ENCODE measurements around the gene KLK6.
A peak's percentile ranks its signal among the peaks of the same experiment; 100 is the strongest.

The KLK6 gene

DNA sequence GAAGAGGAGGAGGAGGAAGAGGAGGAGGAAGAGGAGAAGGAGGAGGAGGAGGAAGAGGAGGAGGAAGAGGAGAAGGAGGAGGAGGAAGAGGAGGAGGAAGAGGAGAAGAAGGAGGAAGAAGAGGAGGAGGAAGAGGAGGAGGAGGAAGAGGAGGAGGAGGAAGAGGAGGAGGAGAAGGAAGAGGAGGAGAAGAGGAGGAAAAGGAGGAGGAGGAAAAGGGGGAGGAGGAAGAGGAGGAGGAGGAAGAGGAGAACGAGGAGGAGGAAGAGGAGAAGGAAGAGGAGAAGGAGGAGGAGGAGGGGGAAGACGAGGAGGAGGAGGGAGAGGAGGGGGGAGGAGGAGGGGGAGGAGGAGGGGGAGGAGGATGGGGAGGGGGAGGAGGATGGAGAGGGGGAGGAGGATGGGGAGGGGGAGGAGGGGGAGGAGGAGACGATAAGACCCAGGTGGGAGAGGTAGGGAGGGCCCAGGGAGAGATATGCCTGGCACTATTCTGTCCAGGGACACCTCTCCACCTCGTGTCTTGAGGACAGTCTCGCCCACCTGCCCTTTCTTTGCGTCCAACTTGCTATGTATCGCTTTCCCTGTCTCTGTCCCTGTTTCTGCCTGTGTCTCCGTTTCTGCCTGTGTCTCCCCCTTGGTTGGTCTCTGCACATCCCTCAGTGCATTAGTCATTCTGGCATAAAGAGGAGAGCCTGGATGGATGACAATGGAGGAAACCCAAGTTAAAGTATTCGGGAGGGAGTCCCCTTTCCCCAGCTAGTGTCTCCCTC, 9.5 kb downstream of the KLK6 start:
- DNase-seq (ENCODE audit: low read depth in 2 of 2, low spot score in 1 of 2), result no peak

- DNase-seq (ENCODE audit: low read depth in 2 of 2, low spot score in 1 of 2), result no peak
These were observed 11.8 kb downstream of the KLK6 start for GRCh38 chr19:50957587-50957986.

- no peak for DNase-seq (ENCODE audit: low read depth in 2 of 2, low spot score in 1 of 2)
These were observed 16.5 kb downstream of the KLK6 start, which contains the start of gene KLK5 for GRCh38 chr19:50952910-50953309. TSS of gene KLK5 (minus strand) at chr19:50953038. CDS start at chr19:50952657, 381 bp downstream.

DNA sequence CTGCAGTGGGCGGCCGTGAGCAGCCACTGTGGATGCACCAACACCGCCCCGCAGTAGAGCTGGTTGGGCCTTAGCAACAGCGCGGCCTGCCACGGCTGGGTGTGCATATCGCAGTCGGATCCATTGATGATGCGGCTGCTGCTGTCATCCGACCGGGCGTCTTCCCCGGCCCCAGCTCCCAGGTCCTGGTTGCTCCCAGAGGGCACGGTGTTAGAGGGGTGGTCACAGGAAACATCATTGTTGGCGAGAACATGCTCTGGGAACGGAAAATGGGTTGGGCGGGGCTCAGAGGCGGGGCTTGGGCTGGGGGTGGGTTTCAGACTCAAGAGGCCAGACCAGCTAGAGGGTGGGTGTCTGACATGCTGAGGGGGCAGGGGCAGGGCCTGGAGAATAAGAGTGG, 19.5 kb downstream of the KLK6 start:
- no peak for DNase-seq (ENCODE audit: low read depth in 2 of 2, low spot score in 1 of 2)

DNA sequence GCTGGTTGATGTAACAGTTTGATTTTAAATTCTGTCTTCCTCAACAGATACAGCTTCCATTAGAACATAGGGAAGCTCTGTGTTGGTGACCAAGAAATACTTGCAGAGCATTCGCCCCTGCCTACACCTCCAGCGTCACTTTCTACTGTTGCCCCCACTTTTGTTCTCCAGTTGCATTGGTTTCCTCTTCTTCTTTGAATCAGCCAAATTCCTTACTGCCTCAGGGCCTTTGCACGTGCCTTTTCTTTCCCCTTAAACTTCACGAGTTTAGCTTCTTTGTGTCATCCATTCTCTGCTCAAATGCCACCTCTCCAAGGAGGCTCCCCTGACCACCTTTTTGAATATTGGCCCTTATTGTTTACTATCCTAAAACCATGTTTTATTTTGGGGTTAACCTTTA, 22.3 kb downstream of the KLK6 start:
- no peak for DNase-seq (ENCODE audit: low read depth in 2 of 2, low spot score in 1 of 2)

GRCh38 chr19:50944795-50945194, 24.6 kb downstream of the KLK6 start:
- no peak for DNase-seq (ENCODE audit: low read depth in 2 of 2, low spot score in 1 of 2)

DNA sequence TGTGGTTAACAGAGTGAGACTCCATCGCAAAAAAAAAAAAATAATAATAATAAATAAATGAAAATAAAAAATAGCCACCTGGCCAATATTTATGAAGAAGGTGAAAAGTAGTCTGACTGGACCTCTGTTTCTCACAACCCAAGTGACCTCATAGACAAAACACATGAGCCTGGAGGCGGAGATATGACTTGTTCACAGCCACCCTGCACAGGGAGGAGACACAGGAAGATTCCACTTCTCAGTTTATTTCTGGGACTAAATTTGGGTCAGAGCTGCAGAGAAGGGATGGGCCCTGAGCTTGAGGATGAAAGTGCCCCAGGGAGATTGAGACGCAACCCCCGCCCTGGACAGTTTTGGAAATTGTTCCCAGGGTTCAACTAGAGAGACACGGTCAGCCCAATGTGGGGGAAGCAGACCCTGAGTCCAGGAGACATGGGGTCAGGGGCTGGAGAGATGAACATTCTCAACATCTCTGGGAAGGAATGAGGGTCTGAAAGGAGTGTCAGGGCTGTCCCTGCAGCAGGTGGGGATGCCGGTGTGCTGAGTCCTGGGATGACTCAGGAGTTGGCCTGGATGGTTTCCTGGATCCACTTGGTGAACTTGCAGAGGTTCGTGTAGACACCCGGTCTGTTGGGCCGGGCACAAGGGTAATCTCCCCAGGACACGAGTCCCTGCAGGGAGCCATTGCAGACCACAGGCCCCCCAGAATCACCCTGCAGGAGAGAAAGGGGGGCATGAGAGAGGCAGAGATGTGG, 26.1 kb downstream of the KLK6 start:
- DNase-seq (ENCODE audit: low read depth in 2 of 2, low spot score in 1 of 2), result no peak

DNA sequence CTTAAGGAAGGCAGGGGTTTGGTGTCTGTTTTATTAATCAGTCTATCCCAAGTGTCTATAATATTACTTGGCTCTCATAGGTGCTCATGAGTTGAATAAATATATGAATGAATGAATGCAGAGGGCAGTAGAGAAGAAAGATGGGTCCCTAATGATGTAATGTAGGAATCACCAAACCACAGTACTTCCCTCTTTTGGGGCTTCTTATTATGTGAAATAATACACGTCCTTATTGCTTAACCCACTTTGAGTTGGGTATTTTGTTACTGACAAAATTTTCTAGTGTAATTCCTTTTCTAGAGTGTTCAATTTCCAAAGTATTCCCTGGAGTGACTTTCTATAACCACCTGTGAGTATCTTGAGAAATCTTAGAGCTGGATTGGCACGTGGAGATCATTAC, 29.8 kb downstream of the KLK6 start:
- DNase-seq (ENCODE audit: low read depth in 2 of 2, low spot score in 1 of 2), result no peak

GRCh38 chr19:50933640-50934039, 35.8 kb downstream of the KLK6 start:
- no peak for DNase-seq (ENCODE audit: low read depth in 2 of 2, low spot score in 1 of 2)

- DNase-seq (ENCODE audit: low read depth in 2 of 2, low spot score in 1 of 2), result no peak
These were observed 36.7 kb downstream of the KLK6 start for GRCh38 chr19:50932690-50933083.

- DNase-seq (ENCODE audit: low read depth in 2 of 2, low spot score in 1 of 2), result no peak
These were observed 37.2 kb downstream of the KLK6 start for GRCh38 chr19:50932018-50932689.

DNA sequence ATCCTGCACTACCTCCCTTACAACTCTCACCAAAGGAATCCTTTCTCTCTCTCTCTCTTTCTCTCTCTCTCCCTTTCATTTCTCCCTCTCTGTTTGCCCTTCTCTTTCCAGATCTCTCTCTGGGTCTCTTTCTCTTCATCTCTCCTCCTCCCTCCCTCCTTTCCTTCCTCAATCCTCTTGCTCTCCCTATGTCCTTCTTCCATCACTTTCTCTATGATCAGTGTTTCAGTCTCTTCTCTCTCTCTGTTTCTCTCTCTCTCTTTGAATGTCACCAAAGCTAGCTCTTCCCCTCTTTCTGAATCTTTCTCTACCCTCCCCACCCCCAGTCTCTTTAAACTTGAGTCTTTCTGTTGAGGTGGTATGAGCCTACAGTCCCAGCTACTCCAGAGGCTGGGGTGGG, 38.4 kb downstream of the KLK6 start:
- no peak for DNase-seq (ENCODE audit: low read depth in 2 of 2, low spot score in 1 of 2)

- no peak for DNase-seq (ENCODE audit: low read depth in 2 of 2, low spot score in 1 of 2)
These were observed 40.6 kb downstream of the KLK6 start for GRCh38 chr19:50928831-50929230.

DNA sequence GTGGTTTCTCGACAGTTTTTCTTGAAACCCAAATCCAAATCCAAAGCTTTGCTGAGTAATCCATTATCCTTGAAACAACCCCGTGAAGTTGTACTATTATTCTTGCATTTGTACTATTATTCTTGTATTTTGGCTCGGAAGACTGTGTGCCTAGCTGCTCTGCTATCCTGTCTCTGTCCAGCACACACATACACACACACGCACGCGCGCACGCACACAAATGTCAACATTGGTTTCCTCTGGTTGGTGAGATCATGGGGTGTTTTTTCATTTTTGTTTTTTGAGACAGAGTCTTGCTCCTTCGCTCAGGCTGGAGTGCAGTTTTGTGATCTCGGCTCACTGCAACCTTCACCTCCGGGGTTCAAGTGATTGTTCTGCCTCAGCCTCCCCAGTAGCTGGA, 43.2 kb downstream of the KLK6 start:
- DNase-seq (ENCODE audit: low read depth in 2 of 2, low spot score in 1 of 2), result no peak

DNA sequence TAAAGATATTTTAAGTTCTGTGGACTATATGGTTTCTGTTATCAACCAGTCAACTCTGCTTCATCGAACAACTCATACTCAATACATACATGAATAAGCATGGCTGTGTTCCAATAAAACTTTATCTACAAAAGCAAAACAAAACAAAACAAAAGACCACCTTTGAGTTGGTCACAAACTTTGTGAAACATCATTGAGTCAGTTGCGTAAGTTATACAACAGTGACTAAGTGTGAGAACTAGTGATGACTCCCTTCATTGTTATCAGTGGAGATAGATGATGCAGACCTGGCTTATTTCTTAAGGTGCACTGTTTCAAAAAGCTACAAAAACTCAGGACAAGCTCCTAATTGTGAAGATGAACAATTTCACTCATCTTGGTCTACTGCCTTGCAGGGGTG, 43.7 kb downstream of the KLK6 start:
- DNase-seq (ENCODE audit: low read depth in 2 of 2, low spot score in 1 of 2), result no peak

DNA sequence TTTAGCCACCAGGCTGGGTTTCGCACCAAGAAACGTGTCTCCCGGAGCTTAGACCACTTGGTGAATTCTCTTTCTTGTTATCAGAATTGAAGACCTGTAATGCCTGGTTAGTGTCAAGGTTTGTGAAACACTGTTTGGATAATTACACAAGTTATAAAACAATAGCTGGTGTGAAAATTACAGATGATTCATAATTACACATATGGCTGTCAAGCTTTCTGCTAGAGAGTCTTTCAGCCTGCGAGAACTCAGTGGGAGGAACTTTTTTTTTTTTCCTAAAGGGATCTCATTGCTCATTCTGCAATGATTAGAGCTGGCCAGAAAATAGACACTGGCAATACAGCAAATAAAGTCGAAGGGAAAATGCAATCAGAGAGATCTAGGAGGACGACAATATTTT, 44.8 kb downstream of the KLK6 start:
- DNase-seq (ENCODE audit: low read depth in 2 of 2, low spot score in 1 of 2), result no peak

DNA sequence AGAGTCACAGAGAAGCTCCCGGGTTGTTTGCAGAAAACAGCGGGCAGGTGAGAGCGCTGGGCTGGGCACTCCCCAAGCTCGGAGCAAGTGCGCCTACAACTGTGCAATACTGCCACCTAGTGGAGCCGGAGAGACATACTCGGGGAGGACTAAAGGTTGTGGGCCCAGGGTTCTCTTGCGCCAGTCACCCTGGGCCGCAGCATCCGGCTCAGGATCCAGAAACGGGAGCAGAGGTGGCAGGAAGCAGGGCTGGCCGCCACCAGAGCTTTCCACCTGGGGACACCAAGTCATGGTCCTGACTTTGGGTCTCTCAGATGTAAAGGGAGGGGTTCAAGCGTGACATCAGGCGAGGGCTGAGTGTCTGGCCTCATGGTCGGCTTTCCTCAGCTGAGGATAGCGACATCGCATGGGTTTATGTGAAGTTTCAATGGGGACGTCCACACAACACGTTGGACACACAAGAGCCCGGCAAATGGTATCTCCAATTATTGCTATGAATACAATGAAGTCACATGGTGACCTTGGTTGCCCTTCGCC, 47.0 kb downstream of the KLK6 start:
- peak; percentile 39 to 51 for DNase-seq (ENCODE audit: low read depth in 2 of 2, low spot score in 1 of 2)

DNA sequence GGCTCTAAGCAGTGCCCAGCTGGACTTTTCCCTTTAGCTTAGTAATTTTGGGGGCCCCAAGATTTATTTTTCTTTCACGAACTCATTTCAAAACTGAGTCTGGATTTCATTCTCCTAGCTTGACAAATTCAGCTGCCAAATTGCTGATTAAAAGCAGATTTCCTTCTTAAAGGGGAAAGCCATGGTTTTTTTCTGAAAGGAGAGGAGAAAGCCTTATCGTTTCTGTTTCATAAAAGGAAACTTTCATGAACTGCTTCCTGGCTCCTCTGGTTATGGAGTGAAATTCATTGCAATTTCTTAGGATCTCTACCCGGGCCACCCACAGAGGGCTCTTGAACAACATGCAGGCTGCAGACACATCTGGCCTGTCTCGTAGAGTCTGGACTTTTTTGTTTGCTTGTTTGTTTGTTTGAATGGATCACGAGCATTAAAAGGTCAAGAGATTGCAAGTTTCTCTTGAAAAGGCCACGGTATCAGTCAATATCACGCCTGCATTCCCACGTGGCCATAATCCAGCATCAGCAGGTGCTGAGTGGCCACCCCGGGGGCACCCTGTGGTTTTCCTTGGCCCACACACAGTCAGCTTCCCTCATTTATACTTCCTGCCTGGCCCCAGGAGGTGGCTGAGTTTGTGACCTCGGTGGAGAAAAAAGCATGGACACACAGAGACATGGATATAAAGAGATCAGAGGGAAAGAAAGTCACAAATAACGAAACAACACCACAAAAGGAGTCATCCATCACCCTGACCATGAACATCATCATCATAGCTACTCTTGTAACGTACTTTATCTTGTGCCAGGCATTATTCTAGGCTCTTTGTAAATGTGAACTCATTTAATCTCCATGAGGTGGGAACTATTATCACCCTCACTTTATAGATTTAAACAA, 47.7 kb downstream of the KLK6 start:
- no peak for DNase-seq (ENCODE audit: low read depth in 2 of 2, low spot score in 1 of 2)

- DNase-seq (ENCODE audit: low read depth in 2 of 2, low spot score in 1 of 2), result no peak
These were observed 53.3 kb downstream of the KLK6 start for GRCh38 chr19:50916069-50916468.

GRCh38 chr19:50912727-50913716, 56.4 kb downstream of the KLK6 start:
- DNase-seq (ENCODE audit: low read depth in 2 of 2, low spot score in 1 of 2), result no peak
